ENCODE results near the gene LRRC23.

- no peak for TF ChIP-seq POLR2A (IDR thresholded peaks at IDR 0.05)
- TF ChIP-seq CTCF (IDR thresholded peaks at IDR 0.05) = no peak
Observed at GRCh38 chr12:6959805-6960592, 55.4 kb downstream of the LRRC23 start.
